HCT116 (cell line): ENCODE results near the gene USP7.

ENCODE experiments used
- POLR2A ChIP-seq: IDR thresholded peaks from 2 replicates; pipeline ENCODE4 v1.7.0; 2011; ENCODE audit warnings: borderline replicate concordance; ENCODE audit not compliant: insufficient read depth, insufficient read length; ENCODE audit errors: extremely low read depth
- POLR2AphosphoS5 ChIP-seq: IDR thresholded peaks from 2 replicates; pipeline ENCODE4 v1.6.1; 2011; ENCODE audit warnings: mild to moderate bottlenecking, low read depth, low read length, moderate library complexity
- TF ChIP-seq, protein P1 (sequence below), 3 experiments: fragments of 200-600 bp in 1 of 3; sonication (generic) in 1 of 3; IDR thresholded peaks in 2 of 3; conservative IDR thresholded peaks in 1 of 3; 2 replicates each; pipeline ENCODE4 v1.5.1; 2012 to 2017; ENCODE audit warnings: low read depth in 2 of 3, low read length in 2 of 3, antibody characterized with exemption in 1 of 3, borderline replicate concordance in 1 of 3, control low read depth in 1 of 3, mild to moderate bottlenecking in 1 of 3, mixed read lengths in 1 of 3, mixed run types in 1 of 3, moderate library complexity in 1 of 3; ENCODE audit not compliant: insufficient read depth in 1 of 3

GRCh38 chr16:8961811-8962390 is 1.8 kb downstream of the USP7 start:
- TF ChIP-seq POLR2AphosphoS5 (0 out of 2 replicates have a peak, but pooled peaks have one; percentile 0), POLR2A (no peak)
- TF ChIP-seq, protein P1, sequence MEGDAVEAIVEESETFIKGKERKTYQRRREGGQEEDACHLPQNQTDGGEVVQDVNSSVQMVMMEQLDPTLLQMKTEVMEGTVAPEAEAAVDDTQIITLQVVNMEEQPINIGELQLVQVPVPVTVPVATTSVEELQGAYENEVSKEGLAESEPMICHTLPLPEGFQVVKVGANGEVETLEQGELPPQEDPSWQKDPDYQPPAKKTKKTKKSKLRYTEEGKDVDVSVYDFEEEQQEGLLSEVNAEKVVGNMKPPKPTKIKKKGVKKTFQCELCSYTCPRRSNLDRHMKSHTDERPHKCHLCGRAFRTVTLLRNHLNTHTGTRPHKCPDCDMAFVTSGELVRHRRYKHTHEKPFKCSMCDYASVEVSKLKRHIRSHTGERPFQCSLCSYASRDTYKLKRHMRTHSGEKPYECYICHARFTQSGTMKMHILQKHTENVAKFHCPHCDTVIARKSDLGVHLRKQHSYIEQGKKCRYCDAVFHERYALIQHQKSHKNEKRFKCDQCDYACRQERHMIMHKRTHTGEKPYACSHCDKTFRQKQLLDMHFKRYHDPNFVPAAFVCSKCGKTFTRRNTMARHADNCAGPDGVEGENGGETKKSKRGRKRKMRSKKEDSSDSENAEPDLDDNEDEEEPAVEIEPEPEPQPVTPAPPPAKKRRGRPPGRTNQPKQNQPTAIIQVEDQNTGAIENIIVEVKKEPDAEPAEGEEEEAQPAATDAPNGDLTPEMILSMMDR (IDR thresholded peaks at IDR 0.05 in 2 of 3, conservative IDR thresholded peaks at IDR 0.05 in 1 of 3; ENCODE audit: borderline replicate concordance in 1 of 3, insufficient read depth in 1 of 3, low read depth in 2 of 3, low read length in 2 of 3), result no peak
